Spleen (tissue), 11 donors: ENCODE data around the gene WNT1. TPM values are rescaled to one million over a fixed set of nuclear protein-coding genes. Genes with fewer than 3 reads are reported as not detected.

Experiments used
- DNase-seq: peaks from one replicate; pipeline ENCODE4 v3.0.0-alpha.2; 2020
- H3K27ac ChIP-seq, 8 donors: fragments of 200-600 bp; sonication (generic) in 7 of 8; 1 replicate in 4 of 8; 2 replicates in 4 of 8; pipeline versions ENCODE4 v1.5.0 to v1.8.0; 2016 to 2021; ENCODE audit warnings: inconsistent platforms in 4 of 8, mild to moderate bottlenecking in 4 of 8, moderate library complexity in 1 of 8
- H3K27me3 ChIP-seq, 7 donors: fragments of 200-600 bp; sonication (generic) in 6 of 7; replicated peaks in 1 of 7; 1 replicate in 4 of 7; 2 replicates in 3 of 7; pipeline versions ENCODE4 v1.5.0 to v1.8.0; 2016 to 2021; ENCODE audit warnings: inconsistent platforms in 3 of 7, mild to moderate bottlenecking in 1 of 7
- H3K36me3 ChIP-seq, 6 donors: fragments of 200-600 bp; sonication (generic) in 5 of 6; 1 replicate in 4 of 6; 2 replicates in 2 of 6; pipeline versions ENCODE4 v1.5.0 to v1.8.0; 2016 to 2021; ENCODE audit warnings: inconsistent platforms in 2 of 6
- H3K4me1 ChIP-seq, 6 donors: fragments of 200-600 bp; sonication (generic) in 5 of 6; 1 replicate in 3 of 6; 2 replicates in 3 of 6; pipeline versions ENCODE4 v1.5.0 to v1.8.0; 2016 to 2021; ENCODE audit warnings: inconsistent platforms in 3 of 6
- H3K4me3 ChIP-seq, 8 donors: fragments of 200-600 bp; sonication (generic) in 7 of 8; 1 replicate in 4 of 8; 2 replicates in 4 of 8; pipeline versions ENCODE4 v1.5.0 to v1.8.0; 2016 to 2021; ENCODE audit warnings: inconsistent platforms in 4 of 8, mild to moderate bottlenecking in 4 of 8, moderate library complexity in 2 of 8
- H3K9me3 ChIP-seq, 8 donors: fragments of 200-600 bp; sonication (generic) in 7 of 8; 1 replicate in 4 of 8; 2 replicates in 4 of 8; pipeline versions ENCODE4 v1.5.0 to v1.8.0; 2016 to 2021; ENCODE audit warnings: inconsistent platforms in 4 of 8
- CTCF ChIP-seq, 11 experiments: fragments of 200-600 bp in 7 of 11; fragments of 450-650 bp in 4 of 11; sonication (generic) in 4 of 11; IDR thresholded peaks in 8 of 11; conservative IDR thresholded peaks in 3 of 11; 1 replicate in 7 of 11; 2 replicates in 4 of 11; pipeline versions ENCODE4 v1.4.0 to v1.8.0; 2016 to 2021; ENCODE audit warnings: antibody characterized with exemption in 11 of 11, inconsistent platforms in 4 of 11, mild to moderate bottlenecking in 1 of 11
- POLR2A ChIP-seq, 3 donors: fragments of 450-650 bp; IDR thresholded peaks; one replicate each; pipeline ENCODE4 v1.5.1; 2017; ENCODE audit warnings: antibody characterized with exemption in 3 of 3, mild to moderate bottlenecking in 1 of 3
- POLR2AphosphoS5 ChIP-seq, 3 donors: sonication (generic); formaldehyde crosslinking; IDR thresholded peaks; one replicate each; pipeline ENCODE4 v1.5.1; 2017; ENCODE audit warnings: antibody characterized with exemption in 3 of 3
- WGBS, 5 donors: extraction: QIAGEN DNeasy Blood & Tissue Kit in 3 of 5; methylation state at CpG; one replicate each; pipeline versions ENCODE4 v1.1.5 to v1.1.7; 2013 to 2018; 5-methylcytosine and 5-hydroxymethylcytosine counted together
- intact Hi-C: fragments of 100-400 bp; cut with DNase I; formaldehyde crosslinking; loops from one replicate; pipeline ENCODE4 v1.15.0; 2023; ENCODE audit warnings: low total_unique reads
- polyA plus RNA-seq, 3 donors: library from polyadenylated mRNA; stranded (reverse); fragments of 200-250 nt; gene quantifications; one replicate each; pipeline ENCODE4 v1.2.1, GENCODE V29; 2013
- total RNA-seq, 7 donors: library from RNA; depleted of rRNA in 3 of 7; stranded (reverse); fragments of >200 nt in 3 of 7; fragmentation: NEBNext Ultra II Directional in 4 of 7; extraction: Animal tissue kit (Norgen Biotek cat#: 25700) in 4 of 7; gene quantifications; one replicate each; pipeline versions ENCODE4 v1.1.0 to v1.2.1, GENCODE V29; 2016 to 2021
- donor health status: healthy with polysubstance abuse.
- donor health status: DM: no; HTN: no; CAD: no; lungs with moderate emphysema.
- donor health status: DM: no; HTN: no; CAD: no.
- donor health status: Bipolar disorder and iron deficiency.
- donor health status: healthy.
- donor health status: DM: no; HTN: no; CAD: no.
- donor health status: DM: yes; HTN: yes; CAD: no.

The WNT1 gene
- total and polyA plus RNA-seq, 10 donors = 0.06 to 0.52 (median 0.32) TPM; not detected in 6

- H3K27ac ChIP-seq = no peak overlapping the region
- peaks cover 7 to 49% (median 22%) of the 10 kb centered on the region in 6 donors for H3K4me1 ChIP-seq
- no peak overlapping the region for H3K4me3 ChIP-seq
- peaks cover 4 to 39% (median 36%) of the 10 kb centered on the region in 6 donors for H3K36me3 ChIP-seq
- no peak for DNase-seq
- no peaks in the 10 kb centered on the region for H3K27me3 ChIP-seq
- intact Hi-C loops = no loop called here
- H3K9me3 ChIP-seq = no peaks in the 10 kb centered on the region
- no peak for TF ChIP-seq CTCF (IDR thresholded peaks at IDR 0.05 in 8 of 11, conservative IDR thresholded peaks at IDR 0.05 in 3 of 11)
- no peak for TF ChIP-seq POLR2AphosphoS5 (IDR thresholded peaks at IDR 0.05)
- TF ChIP-seq POLR2A (IDR thresholded peaks at IDR 0.05) = no peak
- 76 to 87% (median 81%) methylated on average over 1 of the region's 1 CpG for WGBS, 5 donors
Measured at GRCh38 chr12:49014547-49014946, 36.4 kb downstream of the WNT1 start.

GRCh38 chr12:49015196-49015595, 37.1 kb downstream of the WNT1 start:
- Histone ChIP-seq H3K4me1 (peaks cover 7 to 55% (median 28%) of the 10 kb centered on the region in 6 donors), H3K36me3 (peaks cover 4 to 35% (median 31%) of the 10 kb centered on the region in 6 donors), H3K27me3 (no peaks in the 10 kb centered on the region), H3K9me3 (no peaks in the 10 kb centered on the region), H3K4me3 (no peak overlapping the region), H3K27ac (no peak overlapping the region)
- TF ChIP-seq CTCF (IDR thresholded peaks at IDR 0.05 in 8 of 11, conservative IDR thresholded peaks at IDR 0.05 in 3 of 11) = no peak
- no peak for TF ChIP-seq POLR2AphosphoS5 (IDR thresholded peaks at IDR 0.05)
- no peak for TF ChIP-seq POLR2A (IDR thresholded peaks at IDR 0.05)
- intact Hi-C loops = no loop called here
- WGBS, 5 donors = 90 to 97% (median 96%) methylated on average over 1 of the region's 1 CpG
- no peak for DNase-seq

- peak in 1 of 11 experiments; percentile 4 for TF ChIP-seq CTCF (IDR thresholded peaks at IDR 0.05 in 8 of 11, conservative IDR thresholded peaks at IDR 0.05 in 3 of 11)
- TF ChIP-seq POLR2AphosphoS5 (IDR thresholded peaks at IDR 0.05) = no peak
- Histone ChIP-seq H3K36me3 (peaks cover 0 to 35% (median 27%) of the 10 kb centered on the region in 6 donors), H3K27me3 (no peaks in the 10 kb centered on the region), H3K9me3 (no peaks in the 10 kb centered on the region), H3K4me3 (peak overlapping the region; percentile 66 to 91 (median 76)), H3K27ac (peak overlapping the region; percentile 93 to 98 (median 96)), H3K4me1 (peaks cover 7 to 63% (median 30%) of the 10 kb centered on the region in 6 donors)
- DNase-seq = no peak
- 0 to 1% (median 1%) methylated on average over 8 of the region's 8 CpGs for WGBS, 5 donors
- intact Hi-C loops = no loop called here
Measured at GRCh38 chr12:49017891-49018260, 39.8 kb downstream of the WNT1 start.

GRCh38 chr12:49018261-49019119, 40.4 kb downstream of the WNT1 start, which contains the start of gene PRKAG1:
Gene PRKAG1, minus strand, starts transcription at chr12:49018776. Its CDS starts 36 bp downstream, at chr12:49018740.
- 0 to 1% (median 0%) methylated on average over 42 to 59 of the region's 59 CpGs for WGBS, 5 donors
- peak; percentile 99 for DNase-seq
- H3K9me3 ChIP-seq = no peaks in the 10 kb centered on the region
- H3K27ac ChIP-seq = peak within 1 kb of the TSS; percentile 93 to 98 (median 96)
- H3K4me1 ChIP-seq = peaks cover 7 to 63% (median 30%) of the 10 kb centered on the region in 6 donors
- H3K4me3 ChIP-seq = peak within 1 kb of the TSS; percentile 66 to 91 (median 76)
- TF ChIP-seq POLR2AphosphoS5 (IDR thresholded peaks at IDR 0.05) = peak; percentile 99 to 100 (median 100)
- TF ChIP-seq CTCF (IDR thresholded peaks at IDR 0.05 in 8 of 11, conservative IDR thresholded peaks at IDR 0.05 in 3 of 11) = peak; percentile 21 to 76 (median 51)
- peak; percentile 37 to 82 (median 62) for TF ChIP-seq POLR2A (IDR thresholded peaks at IDR 0.05)
- intact Hi-C loops = no loop called here
- H3K27me3 ChIP-seq = no peaks in the 10 kb centered on the region
- H3K36me3 ChIP-seq = peaks cover 0 to 35% (median 28%) of the 10 kb centered on the region in 6 donors
